ENCODE measurements around the gene HSD17B12.

HSD17B12 gene

DNA sequence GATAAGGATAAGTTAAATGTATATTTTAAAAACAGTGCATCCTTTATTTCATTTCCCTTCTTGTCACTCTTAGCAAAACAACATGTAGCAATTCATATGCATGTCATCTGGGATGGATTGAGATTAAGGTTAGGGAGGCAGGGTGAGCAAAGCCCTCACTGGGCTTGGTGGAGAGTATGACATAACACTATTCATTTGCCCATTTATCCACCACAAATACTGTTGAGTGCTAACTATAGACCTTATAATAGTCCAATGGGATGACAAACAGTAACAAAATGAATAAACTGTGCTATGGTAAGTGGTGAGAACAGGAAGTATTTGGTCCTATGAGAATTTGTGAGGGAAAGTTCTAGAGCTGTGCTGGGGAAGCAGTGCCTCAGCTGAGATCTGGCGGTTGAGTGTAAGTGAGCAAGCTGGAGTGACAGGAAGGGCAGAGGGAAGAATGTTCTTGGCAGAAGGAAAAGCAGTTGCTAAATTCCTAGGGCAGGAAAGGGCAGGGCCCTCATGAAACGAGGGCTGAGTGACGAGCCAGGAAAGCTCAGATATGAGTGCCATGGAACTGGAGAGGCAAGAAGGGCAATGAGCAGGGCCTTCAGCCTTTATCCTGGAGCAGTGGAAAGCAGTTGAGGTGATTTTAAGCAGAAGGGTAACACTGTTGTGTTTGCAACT is 6.7 kb downstream of the HSD17B12 start:
- no peak for FAIRE-seq
- TF ChIP-seq CTCF (IDR thresholded peaks at IDR 0.05; ENCODE audit: insufficient read depth, missing control alignments) = no peak
- no peak for DNase-seq (ENCODE audit: insufficient read length, low spot score)

- FAIRE-seq (no peak), DNase-seq (ENCODE audit: insufficient read length, low spot score) (no peak)
- no peak for TF ChIP-seq CTCF (IDR thresholded peaks at IDR 0.05; ENCODE audit: insufficient read depth, missing control alignments)
These were observed 7.9 kb downstream of the HSD17B12 start for GRCh38 chr11:43688394-43688793.

DNA sequence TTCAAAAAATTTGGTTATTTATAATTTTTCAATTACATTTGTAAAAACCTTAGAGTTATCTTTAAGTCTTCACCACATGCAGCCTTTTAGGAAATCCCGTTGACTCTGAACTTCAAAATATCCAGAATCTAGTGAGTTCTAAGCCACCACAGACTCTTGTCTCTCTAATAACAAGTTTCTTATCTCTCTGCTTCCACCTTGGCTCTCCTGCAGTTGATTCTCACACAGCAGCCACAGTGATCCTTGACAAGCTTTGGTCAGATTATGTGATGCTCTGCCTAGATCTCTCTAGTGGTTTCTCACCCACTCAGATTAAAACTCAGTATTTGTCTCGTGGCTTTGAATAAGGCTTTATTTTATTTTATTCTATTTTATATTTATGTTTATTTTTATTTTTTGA is 8.6 kb downstream of the HSD17B12 start:
- FAIRE-seq (no peak), DNase-seq (ENCODE audit: insufficient read length, low spot score) (no peak)
- TF ChIP-seq CTCF (IDR thresholded peaks at IDR 0.05; ENCODE audit: insufficient read depth, missing control alignments) = no peak

- no peak for TF ChIP-seq CTCF (IDR thresholded peaks at IDR 0.05; ENCODE audit: insufficient read depth, missing control alignments)
- FAIRE-seq (no peak), DNase-seq (ENCODE audit: insufficient read length, low spot score) (no peak)
These were observed 10.6 kb downstream of the HSD17B12 start for GRCh38 chr11:43690929-43691725.

DNA sequence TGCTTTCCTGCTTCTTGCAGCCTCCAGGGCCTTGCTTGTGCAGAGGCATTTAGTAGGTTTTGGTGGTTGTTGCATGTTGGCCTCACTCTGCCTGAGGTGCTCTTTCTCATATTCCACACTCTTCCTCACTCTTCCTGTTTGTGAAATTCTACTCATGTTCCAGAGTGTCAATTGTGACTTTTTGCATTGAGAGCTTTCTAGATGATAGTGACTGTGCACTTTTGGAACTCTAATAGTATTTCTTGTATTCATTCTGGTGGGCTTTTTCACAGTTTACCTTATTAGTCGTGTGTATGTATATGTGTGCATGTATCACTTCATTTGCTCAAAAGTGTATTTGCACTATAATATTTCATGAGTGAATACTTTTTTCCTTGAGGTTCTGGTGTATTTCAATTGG is 11.3 kb downstream of the HSD17B12 start:
- FAIRE-seq (no peak), DNase-seq (ENCODE audit: insufficient read length, low spot score) (no peak)
- no peak for TF ChIP-seq CTCF (IDR thresholded peaks at IDR 0.05; ENCODE audit: insufficient read depth, missing control alignments)

GRCh38 chr11:43693069-43693468 is 12.5 kb downstream of the HSD17B12 start:
- no peak for DNase-seq (ENCODE audit: insufficient read length, low spot score)
- TF ChIP-seq CTCF (IDR thresholded peaks at IDR 0.05; ENCODE audit: insufficient read depth, missing control alignments) = no peak
- FAIRE-seq = no peak

GRCh38 chr11:43693731-43694130 is 13.2 kb downstream of the HSD17B12 start:
- FAIRE-seq = no peak
- no peak for TF ChIP-seq CTCF (IDR thresholded peaks at IDR 0.05; ENCODE audit: insufficient read depth, missing control alignments)
- DNase-seq (ENCODE audit: insufficient read length, low spot score) = no peak
